ENCODE measurements around the gene DUSP2.

DUSP2 gene

GRCh38 chr2:96099861-96100798 is 45.1 kb downstream of the DUSP2 start:
- no peak for DNase-seq (ENCODE audit: low spot score)

DNA sequence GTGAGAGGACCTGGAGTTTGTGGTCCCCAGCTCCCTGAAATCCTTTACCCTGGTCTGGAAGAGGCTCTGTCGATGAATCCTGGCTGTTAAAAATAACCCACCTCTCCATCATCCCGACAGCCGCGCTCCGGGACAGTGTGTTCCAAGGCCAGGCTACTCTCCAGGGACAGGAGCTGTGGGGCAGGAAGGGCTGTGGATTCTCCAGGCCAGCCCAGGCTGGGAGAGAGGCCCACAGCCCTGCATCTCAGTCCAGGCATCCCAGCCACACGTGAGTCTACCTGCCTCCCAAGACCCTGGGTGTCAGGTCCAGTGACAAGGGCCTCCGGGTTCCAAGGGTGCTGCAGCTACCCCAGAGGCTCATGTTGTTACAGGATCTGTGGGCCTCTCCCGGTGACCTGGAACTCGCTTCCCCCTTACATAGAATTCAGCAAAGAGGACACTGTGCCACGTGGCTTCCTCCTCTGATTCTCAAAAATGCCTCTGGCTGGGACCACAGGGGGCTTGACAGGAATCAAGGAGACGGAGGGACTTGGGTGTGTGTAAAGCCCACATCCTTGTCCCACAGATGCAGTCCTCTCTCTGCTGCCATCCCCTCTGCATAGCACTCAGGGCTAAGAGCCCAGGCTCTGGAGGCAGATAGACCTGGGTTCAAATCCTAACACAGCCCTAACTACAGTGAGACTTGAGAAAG is 46.2 kb downstream of the DUSP2 start:
- no peak for DNase-seq (ENCODE audit: low spot score)

GRCh38 chr2:96097951-96098823 is 47.1 kb downstream of the DUSP2 start:
- no peak for DNase-seq (ENCODE audit: low spot score)

DNA sequence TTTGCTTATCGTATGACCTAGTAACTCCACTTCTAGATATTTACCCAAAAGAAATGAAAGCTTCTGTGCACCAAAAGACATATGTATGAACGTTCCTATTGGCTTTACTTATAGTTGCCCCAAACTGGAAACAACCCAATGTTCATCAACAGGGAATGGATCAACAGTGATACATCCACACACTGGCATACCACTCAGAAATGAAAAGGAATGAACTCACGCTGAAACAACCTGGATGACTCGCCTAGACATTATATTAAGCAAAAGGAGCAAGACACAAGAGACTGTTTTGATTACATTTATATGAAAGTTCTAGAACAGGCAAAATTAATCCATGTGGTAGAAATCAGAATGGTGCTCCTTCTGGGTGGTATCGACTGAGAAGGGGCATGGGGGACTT is 47.8 kb downstream of the DUSP2 start:
- no peak for DNase-seq (ENCODE audit: low spot score)

DNA sequence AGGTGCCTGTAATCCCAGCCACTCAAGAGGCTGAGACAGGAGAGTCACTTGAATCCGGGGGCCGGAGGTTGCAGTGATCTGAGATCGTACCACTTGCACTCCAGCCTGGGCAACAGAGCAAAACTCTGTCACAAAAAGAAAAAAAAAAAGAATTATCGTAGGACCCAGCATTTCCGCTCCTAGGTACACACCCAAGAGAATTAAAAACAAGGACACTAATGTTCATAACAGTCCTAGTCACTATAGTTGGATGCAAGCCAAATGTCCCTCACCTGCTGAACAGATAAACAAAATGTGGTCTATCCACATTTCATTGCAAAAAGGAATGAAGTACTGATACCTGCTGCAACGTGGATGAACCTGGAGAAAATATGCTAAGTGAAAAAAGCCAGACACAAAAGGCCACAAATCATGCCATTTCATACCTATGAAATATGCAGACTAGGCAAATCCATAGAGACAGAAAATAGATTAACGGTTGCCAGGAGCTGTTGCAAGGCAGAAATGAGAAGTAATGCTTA is 50.1 kb downstream of the DUSP2 start:
- DNase-seq (ENCODE audit: low spot score) = no peak

- no peak for DNase-seq (ENCODE audit: low spot score)
These were observed 51.7 kb downstream of the DUSP2 start for GRCh38 chr2:96093528-96093927.
